GM12801 (cell line): ENCODE measurements around the gene PRICKLE3.

ENCODE experiments used
- TF ChIP-seq, protein P1 (sequence below): IDR thresholded peaks from one replicate; pipeline ENCODE4 v1.5.1; 2011; ENCODE audit warnings: control low read depth; ENCODE audit not compliant: insufficient read length; ENCODE audit errors: extremely low read depth

The PRICKLE3 gene

DNA sequence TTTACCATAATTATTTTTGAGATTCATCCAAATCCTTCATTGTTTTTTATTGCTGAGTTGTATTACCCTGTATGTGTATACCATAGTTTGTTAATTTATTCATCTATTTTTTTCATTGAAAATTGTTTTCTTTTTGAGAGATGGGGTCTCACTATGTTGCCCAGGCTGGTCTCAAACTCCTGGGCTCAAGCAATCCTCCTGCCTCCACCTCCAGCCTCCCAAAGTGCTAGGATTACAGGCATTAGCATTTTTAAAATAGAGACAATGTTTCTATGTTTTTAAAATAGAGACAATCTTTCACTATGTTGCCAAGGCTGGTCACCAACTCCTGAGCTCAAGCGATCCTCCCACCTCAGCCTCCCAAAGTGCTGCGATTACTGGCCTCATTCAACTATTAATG lies 25.3 kb downstream of the PRICKLE3 start:
- TF ChIP-seq, protein P1, sequence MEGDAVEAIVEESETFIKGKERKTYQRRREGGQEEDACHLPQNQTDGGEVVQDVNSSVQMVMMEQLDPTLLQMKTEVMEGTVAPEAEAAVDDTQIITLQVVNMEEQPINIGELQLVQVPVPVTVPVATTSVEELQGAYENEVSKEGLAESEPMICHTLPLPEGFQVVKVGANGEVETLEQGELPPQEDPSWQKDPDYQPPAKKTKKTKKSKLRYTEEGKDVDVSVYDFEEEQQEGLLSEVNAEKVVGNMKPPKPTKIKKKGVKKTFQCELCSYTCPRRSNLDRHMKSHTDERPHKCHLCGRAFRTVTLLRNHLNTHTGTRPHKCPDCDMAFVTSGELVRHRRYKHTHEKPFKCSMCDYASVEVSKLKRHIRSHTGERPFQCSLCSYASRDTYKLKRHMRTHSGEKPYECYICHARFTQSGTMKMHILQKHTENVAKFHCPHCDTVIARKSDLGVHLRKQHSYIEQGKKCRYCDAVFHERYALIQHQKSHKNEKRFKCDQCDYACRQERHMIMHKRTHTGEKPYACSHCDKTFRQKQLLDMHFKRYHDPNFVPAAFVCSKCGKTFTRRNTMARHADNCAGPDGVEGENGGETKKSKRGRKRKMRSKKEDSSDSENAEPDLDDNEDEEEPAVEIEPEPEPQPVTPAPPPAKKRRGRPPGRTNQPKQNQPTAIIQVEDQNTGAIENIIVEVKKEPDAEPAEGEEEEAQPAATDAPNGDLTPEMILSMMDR, result no peak

DNA sequence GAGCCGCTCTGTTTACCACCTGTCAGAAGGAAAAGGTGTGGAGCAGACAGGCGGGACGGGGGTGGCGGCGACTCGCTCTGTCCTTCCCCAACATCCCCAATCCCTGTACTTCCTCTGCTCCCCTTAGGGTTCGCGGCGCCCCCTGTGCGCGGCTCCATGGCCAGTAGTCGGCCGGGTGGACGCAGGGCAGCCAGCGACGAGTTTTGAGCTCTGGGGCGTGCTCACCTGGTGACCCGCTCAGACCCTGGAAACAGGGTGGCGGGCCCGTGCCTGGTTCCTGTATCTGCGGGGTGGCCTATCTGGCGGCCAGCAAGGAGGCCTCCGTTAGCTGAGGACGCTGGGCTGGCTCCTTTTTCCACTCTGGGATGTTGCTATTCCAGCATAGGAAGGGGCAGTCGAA lies 29.0 kb downstream of the PRICKLE3 start:
- TF ChIP-seq, protein P1, result no peak

DNA sequence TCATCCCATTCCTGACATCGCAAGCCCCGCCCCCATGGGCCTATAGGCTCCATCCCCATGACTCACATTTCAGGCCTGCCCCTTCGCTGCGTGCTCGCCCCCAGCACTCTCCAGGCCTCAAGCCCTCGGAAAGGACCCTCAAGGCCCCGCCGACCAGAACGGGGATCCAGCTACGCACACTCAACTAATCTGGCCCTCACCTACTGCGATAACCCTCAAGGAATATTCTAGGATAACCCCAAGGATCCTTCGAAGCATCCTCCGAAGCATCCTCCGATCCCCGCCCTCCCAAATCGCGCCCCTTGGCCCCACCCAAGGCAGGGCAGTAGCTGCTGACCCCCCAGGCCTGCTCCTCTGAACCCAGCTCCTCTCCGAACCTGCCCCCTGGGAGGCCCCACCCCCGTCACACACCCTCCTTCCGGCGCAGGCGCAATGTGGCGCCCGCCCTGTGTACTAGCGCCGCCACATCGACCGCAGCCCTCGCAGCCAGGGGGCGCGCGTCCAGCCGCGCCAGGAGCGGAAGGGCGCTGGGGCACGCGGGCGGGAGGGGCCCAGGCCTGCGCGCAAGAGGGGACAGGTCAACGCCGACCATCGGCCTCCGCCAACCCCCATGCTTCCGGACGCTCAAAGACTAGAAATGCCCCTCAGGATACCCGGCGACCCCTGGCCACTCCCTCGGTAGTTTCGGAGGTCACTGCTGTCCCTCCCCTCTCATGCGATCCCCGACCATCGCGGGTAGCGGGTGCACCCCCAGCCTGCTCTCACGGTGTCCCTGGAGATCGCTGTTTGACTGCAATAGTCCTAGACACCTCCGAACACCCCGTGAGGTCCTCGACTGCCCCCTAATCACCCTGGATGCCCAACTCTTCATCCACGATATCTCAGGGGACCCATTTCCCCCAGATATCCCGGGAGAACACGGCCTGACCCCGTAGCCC lies 30.0 kb downstream of the PRICKLE3 start:
- TF ChIP-seq, protein P1, result no peak

DNA sequence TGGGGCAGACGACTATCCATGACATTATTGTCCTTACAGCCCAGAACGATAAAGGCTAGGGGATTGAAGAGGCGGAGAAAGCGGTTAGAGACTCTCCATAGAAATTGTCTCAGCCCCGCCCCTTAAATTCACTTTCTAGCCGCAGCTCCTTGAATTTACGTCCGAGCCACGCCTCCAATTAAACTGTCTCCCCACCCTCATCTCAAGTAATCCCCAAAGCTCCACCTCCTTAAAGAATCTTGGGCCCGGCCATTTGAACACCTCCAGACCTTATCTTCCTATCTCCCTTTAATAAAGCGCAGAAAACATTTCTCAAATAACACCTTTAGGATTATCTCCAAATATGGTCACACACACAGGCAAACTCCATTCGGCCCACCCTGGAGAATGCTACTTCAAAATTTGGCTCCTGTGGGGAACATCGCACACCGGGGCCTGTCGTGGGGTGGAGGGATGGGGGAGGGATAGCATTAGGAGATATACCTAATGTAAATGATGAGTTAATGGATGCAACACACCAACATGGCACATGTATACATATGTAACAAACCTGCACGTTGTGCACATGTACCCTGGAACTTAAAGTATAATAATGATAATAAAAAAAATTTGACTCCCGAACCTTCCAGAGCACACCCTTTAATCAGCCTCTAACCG lies 30.8 kb downstream of the PRICKLE3 start:
- TF ChIP-seq, protein P1, result no peak

DNA sequence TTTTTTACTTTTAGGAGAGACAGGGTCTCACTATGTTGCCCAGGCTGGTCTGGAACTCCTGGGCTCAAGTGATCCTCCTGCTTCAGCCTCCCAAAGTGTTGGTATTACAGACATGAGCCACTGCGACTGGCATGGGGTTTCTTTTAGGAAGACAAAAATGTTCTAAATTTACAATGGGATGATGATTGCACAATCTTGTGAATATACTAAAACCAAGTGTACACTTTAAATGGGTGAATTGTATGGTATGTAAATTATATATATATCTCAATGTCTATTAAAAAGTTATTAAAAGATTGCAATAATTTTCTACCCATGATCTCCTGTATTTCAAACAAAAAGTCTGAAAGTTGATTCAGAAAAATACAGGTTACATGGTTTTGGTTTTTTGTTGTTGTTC lies 32.7 kb downstream of the PRICKLE3 start:
- TF ChIP-seq, protein P1, result no peak

DNA sequence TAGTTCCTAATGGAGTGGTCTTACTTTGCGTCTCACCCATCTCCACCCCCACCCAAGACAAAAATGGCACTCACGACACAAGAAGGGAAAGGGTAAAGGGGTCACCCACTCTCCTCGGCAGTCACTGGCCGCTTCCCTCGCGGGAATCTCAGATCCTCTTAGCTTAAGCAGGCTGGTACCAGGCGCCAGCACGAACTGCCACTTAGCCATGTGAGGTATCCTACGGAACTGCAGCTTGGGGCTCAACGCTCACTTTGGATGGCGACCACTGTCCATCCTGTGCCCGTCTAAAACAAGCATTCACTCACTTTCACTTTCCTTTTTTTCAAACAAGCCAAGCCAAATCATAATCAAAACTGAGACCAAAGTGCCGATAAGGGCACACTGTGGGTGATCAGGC lies 38.2 kb downstream of the PRICKLE3 start:
- TF ChIP-seq, protein P1, result no peak

DNA sequence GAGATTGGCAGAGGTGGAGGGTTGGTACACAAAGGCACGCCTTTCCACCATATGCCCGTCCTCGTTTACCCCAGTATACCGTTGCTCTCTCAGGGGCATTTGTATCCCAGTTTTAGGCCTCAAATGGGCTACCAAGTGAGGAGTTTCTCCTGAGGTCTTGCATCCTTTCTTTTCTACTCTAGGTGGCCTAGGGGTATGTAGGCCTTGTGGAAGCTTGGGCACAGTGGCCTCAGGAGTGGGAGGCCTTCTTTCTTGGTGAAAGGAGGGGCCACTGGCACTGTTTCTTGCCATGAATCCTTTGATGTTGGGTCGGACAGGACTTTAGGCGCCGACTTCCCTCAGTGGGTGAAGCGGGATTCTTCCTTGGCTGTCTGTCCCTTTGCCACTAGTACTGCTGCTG lies 38.9 kb downstream of the PRICKLE3 start:
- TF ChIP-seq, protein P1, result no peak
